ENCODE measurements around the gene RAB42. TPM values are rescaled to one million over a fixed set of nuclear protein-coding genes. Genes with fewer than 3 reads are reported as not detected.
A peak's percentile ranks its signal among the peaks of the same experiment; 100 is the strongest.

Gene RAB42
- total and polyA plus RNA-seq, 10 of the 15 experiments (the other 5 are each of a cell fraction or from before 2014, with no cell fraction given): 0.16 to 4.5 (median 0.49) TPM

DNA sequence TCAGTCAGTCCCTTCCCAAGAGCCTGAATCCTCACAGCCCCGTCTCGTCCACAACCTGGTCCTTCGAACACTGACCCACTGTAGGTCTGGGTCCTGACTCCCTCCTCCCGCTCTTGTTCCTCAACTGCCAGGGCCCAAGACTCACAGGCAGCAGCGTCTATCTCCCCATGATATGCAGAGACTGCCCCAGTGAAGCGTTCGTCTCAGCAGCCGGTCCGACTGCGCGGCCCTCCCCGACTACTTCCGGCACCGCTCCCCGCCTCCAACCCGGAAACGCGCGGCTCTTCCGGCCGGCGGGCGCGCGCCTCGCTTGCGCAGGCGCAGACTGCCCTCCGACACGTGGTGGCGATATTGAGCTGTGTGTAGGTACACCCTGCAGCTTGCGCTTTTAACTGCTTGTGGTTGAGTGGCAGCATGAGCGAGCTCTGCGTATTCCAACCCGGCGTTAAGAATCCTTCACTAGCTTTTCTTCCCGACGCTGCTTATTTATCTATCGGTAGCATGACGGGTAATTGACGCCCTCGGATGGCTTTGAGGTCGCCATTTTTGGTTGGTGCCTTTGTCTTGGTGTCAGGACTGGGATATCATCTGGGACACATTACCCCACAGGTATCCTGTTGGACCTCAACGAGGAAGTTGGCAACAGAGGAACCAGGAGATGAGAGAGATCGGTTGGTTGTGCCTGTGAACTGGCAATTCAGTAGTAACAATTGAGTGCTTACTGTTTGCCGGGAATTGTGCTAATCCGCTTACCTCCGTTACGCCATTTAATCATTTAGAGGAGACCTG lies 51.0 kb downstream of the RAB42 start, which contains the start of gene TAF12 (continued):
- TF ChIP-seq, protein P1, sequence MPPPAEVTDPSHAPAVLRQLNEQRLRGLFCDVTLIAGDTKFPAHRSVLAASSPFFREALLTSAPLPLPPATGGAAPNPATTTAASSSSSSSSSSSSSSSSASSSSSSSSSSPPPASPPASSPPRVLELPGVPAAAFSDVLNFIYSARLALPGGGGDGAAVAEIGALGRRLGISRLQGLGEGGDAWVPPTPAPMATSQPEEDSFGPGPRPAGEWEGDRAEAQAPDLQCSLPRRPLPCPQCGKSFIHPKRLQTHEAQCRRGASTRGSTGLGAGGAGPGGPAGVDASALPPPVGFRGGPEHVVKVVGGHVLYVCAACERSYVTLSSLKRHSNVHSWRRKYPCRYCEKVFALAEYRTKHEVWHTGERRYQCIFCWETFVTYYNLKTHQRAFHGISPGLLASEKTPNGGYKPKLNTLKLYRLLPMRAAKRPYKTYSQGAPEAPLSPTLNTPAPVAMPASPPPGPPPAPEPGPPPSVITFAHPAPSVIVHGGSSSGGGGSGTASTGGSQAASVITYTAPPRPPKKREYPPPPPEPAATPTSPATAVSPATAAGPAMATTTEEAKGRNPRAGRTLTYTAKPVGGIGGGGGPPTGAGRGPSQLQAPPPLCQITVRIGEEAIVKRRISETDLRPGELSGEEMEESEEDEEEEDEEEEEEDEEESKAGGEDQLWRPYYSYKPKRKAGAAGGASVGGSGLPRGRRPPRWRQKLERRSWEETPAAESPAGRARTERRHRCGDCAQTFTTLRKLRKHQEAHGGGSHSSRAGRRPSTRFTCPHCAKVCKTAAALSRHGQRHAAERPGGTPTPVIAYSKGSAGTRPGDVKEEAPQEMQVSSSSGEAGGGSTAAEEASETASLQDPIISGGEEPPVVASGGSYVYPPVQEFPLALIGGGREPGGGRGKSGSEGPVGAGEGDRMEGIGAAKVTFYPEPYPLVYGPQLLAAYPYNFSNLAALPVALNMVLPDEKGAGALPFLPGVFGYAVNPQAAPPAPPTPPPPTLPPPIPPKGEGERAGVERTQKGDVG (CRISPR knock-in tag; IDR thresholded peaks at IDR 0.05): 0 out of 2 replicates have a peak, but pooled peaks have one; percentile 68
- TF ChIP-seq TAF1 (IDR thresholded peaks at IDR 0.05; ENCODE audit: borderline replicate concordance, low read depth, low read length) (peak; percentile 97), BCLAF1 (IDR thresholded peaks at IDR 0.05) (no peak), ZNF622 (IDR thresholded peaks at IDR 0.05) (no peak), KAT2A (conservative IDR thresholded peaks at IDR 0.05; ENCODE audit: control insufficient read depth, low read depth, low read length) (no peak), E4F1 (IDR thresholded peaks at IDR 0.05; ENCODE audit: borderline replicate concordance, partially characterized antibody) (peak; percentile 93), MEF2B (IDR thresholded peaks at IDR 0.05; ENCODE audit: partially characterized antibody, poor library complexity, severe bottlenecking) (no peak), NR2C1 (IDR thresholded peaks at IDR 0.05) (peak; percentile 40; the same call in 1 of the 2 replicates), POU2F2 (IDR thresholded peaks at IDR 0.05; ENCODE audit: borderline replicate concordance, low read depth, low read length) (peak; percentile 99), EP300 (IDR thresholded peaks at IDR 0.05; ENCODE audit: borderline replicate concordance in 1 of 2, control insufficient read depth in 1 of 2, low read depth in 2 of 2, low read length in 2 of 2) (0 out of 4 replicates have a peak, but pooled peaks of 1 of the 2 experiments have one; percentile 31), NFYB (IDR thresholded peaks at IDR 0.05; ENCODE audit: insufficient read depth, low read depth, low read length) (no peak), PML (IDR thresholded peaks at IDR 0.05; ENCODE audit: low read length) (peak; percentile 95), CHD2 (IDR thresholded peaks at IDR 0.05; ENCODE audit: borderline replicate concordance, low read depth, low read length) (peak; percentile 59; the same call in 1 of the 2 replicates)
- TF ChIP-seq, protein P2, sequence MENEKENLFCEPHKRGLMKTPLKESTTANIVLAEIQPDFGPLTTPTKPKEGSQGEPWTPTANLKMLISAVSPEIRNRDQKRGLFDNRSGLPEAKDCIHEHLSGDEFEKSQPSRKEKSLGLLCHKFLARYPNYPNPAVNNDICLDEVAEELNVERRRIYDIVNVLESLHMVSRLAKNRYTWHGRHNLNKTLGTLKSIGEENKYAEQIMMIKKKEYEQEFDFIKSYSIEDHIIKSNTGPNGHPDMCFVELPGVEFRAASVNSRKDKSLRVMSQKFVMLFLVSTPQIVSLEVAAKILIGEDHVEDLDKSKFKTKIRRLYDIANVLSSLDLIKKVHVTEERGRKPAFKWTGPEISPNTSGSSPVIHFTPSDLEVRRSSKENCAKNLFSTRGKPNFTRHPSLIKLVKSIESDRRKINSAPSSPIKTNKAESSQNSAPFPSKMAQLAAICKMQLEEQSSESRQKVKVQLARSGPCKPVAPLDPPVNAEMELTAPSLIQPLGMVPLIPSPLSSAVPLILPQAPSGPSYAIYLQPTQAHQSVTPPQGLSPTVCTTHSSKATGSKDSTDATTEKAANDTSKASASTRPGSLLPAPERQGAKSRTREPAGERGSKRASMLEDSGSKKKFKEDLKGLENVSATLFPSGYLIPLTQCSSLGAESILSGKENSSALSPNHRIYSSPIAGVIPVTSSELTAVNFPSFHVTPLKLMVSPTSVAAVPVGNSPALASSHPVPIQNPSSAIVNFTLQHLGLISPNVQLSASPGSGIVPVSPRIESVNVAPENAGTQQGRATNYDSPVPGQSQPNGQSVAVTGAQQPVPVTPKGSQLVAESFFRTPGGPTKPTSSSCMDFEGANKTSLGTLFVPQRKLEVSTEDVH (IDR thresholded peaks at IDR 0.05; ENCODE audit: low read depth, partially characterized antibody): peak; percentile 59

All from GM12878 (cell line).